Stimulated activated CD8-positive, alpha-beta memory T cell treated with anti-CD3 and anti-CD28 coated beads, Interleukin-7, amount 100 ng/mL, for 1 hour (primary cell): Measurements from ENCODE around the gene CFAP73.
A peak's percentile ranks its signal among the peaks of the same experiment; 100 is the strongest.
"Not testable (repeated sequence)": the region's sequence is repeated elsewhere in the genome, so short reads cannot be mapped to it uniquely, and the experiment has no call there.

Experiments used
- DNase-seq, 2 donors: peaks; one replicate each; pipeline ENCODE4 v3.0.0-alpha.2; 2020; ENCODE audit warnings: low read depth in 2 of 2

CFAP73 gene

GRCh38 chr12:113189361-113189760, 39.8 kb downstream of the CFAP73 start:
- no peak for DNase-seq

- no peak for DNase-seq
Observed at GRCh38 chr12:113190761-113191160, 41.2 kb downstream of the CFAP73 start.

GRCh38 chr12:113191227-113191626, 41.7 kb downstream of the CFAP73 start:
- no peak for DNase-seq

GRCh38 chr12:113194971-113195391, 45.5 kb downstream of the CFAP73 start:
- DNase-seq = no peak

GRCh38 chr12:113195598-113195997, 46.1 kb downstream of the CFAP73 start:
- DNase-seq = no peak

- no peak for DNase-seq
Observed at GRCh38 chr12:113196582-113196981, 47.1 kb downstream of the CFAP73 start.

GRCh38 chr12:113196990-113197389, 47.5 kb downstream of the CFAP73 start:
- no peak for DNase-seq

GRCh38 chr12:113197518-113198077, 48.1 kb downstream of the CFAP73 start:
- DNase-seq = no peak

GRCh38 chr12:113198296-113198695, 48.8 kb downstream of the CFAP73 start:
- no peak for DNase-seq

GRCh38 chr12:113200021-113200797, 50.7 kb downstream of the CFAP73 start:
- no peak for DNase-seq

GRCh38 chr12:113201187-113202177, 52.0 kb downstream of the CFAP73 start:
- DNase-seq = no peak

GRCh38 chr12:113202300-113203075, 53.0 kb downstream of the CFAP73 start:
- DNase-seq = no peak

GRCh38 chr12:113203852-113204760, 54.6 kb downstream of the CFAP73 start:
- DNase-seq = no peak

- no peak for DNase-seq
Observed at GRCh38 chr12:113204804-113205203, 55.3 kb downstream of the CFAP73 start.

- not testable (repeated sequence) for DNase-seq
Observed at GRCh38 chr12:113206802-113207201, 57.3 kb downstream of the CFAP73 start.

GRCh38 chr12:113207613-113208040, 58.1 kb downstream of the CFAP73 start:
- no peak for DNase-seq

GRCh38 chr12:113208041-113208934, 58.8 kb downstream of the CFAP73 start:
- peak; percentile 20 to 37 for DNase-seq
